H1 (cell line): ENCODE data around the gene EIF4E3. TPM values are rescaled to one million over a fixed set of nuclear protein-coding genes. Genes with fewer than 3 reads are reported as not detected.

Experiments
- BRCA1 ChIP-seq: IDR thresholded peaks from 2 replicates; pipeline ENCODE4 v1.6.1; 2012; ENCODE audit warnings: low read depth, low read length, improper control_type of control experiment
- polyA plus RNA-seq, 7 experiments: library from polyadenylated mRNA; depleted of rRNA in 3 of 7; stranded (reverse) in 5 of 7; unstranded in 2 of 7; fragments of >200 nt in 5 of 7; fragments of 200-250 nt in 2 of 7; gene quantifications; 1 replicate in 5 of 7; 2 replicates in 1 of 7; 4 replicates in 1 of 7; pipeline versions ENCODE4 v1.2.1 to v1.2.3, GENCODE V29; 2011 to 2013; ENCODE audit warnings: missing spikeins in 2 of 7, mixed read lengths in 2 of 7
- total RNA-seq: library from RNA; stranded (reverse); fragmentation: NEBNext Ultra II Directional; extraction: Animal tissue kit (Norgen Biotek cat#: 25700); gene quantifications from 2 replicates; pipeline ENCODE4 v1.2.1, GENCODE V29; 2021

EIF4E3 gene
- total and polyA plus RNA-seq, 2 of the 8 experiments (the other 6 are each of a cell fraction or from before 2014, with no cell fraction given), result 5.2 to 17.0 TPM

- TF ChIP-seq BRCA1, result no peak
Measured at GRCh38 chr3:71645140-71645539, 80.1 kb downstream of the EIF4E3 start (continued).
